GM12801 (cell line): ENCODE measurements around the gene HTATSF1.

Source experiments
- CTCF ChIP-seq: IDR thresholded peaks from one replicate; pipeline ENCODE4 v1.5.1; 2011; ENCODE audit warnings: control low read depth; ENCODE audit not compliant: insufficient read length; ENCODE audit errors: extremely low read depth

HTATSF1 gene

GRCh38 chrX:136497556-136498052 lies at the start of gene HTATSF1:
TSS of gene HTATSF1 (plus strand) at chrX:136497592. CDS start at chrX:136497685, 93 bp downstream.
- no peak for TF ChIP-seq CTCF

DNA sequence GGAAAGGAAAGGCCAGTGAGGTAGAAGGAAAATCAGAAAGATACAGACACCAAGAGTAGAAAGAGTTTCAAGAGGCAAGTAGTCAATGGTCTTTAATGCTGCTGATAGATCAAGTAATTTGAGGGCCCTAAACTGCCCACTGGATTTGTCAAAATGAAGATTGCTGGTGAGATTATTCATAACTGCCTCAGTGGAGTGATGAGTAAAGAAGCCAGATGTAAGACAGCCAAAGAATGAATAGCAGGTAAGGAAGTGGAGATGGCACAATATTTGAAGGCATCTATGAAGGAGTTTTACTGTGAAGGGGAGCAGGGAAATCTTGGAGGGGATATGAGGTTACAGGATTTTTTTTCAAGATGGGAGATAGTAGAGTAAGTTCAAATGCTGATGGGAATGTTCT lies 49.4 kb upstream of the HTATSF1 start:
- no peak for TF ChIP-seq CTCF

- no peak for TF ChIP-seq CTCF
These were observed 47.2 kb upstream of the HTATSF1 start for GRCh38 chrX:136450050-136450830.

- TF ChIP-seq CTCF = no peak
These were observed 44.8 kb upstream of the HTATSF1 start for GRCh38 chrX:136452614-136453013.

GRCh38 chrX:136453114-136453513 lies 44.3 kb upstream of the HTATSF1 start:
- no peak for TF ChIP-seq CTCF

DNA sequence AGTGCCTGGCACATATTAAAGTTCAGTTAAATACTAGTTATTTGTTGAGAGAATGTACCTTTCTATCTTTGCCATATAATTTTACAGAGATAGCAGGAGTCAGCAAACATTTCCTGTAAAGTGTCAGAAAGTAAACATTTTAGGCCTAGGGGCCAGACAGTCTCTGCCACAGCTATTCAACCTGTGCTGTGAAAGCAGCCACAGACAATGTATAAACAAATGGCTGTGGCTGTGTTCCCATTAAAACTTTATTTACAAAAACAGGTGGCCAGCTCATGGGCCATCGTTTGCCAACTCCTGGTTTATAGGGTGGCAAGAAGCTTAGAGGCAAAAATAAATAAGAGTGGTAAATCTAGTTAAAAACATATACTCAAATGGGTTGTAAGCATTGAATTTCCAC lies 43.6 kb upstream of the HTATSF1 start:
- TF ChIP-seq CTCF = no peak

DNA sequence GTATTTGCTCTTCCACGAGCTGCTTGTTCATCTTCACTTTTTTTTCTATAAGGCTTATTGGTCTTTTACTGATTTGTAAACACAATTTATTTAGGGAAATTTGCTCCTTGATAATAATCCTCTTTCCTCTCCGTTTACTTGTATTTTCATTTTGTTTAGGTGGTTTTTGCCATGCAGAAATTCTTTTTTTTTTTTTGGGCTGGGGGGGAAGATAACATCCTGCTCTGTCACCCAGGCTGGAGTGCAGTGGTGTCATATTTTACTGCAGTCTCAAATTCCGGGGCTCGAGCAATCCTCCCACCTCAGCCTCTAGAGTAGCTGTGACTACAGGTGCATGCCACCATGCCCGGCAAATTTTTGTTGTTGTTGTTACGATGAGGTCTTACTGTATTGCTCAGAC lies 41.3 kb upstream of the HTATSF1 start:
- no peak for TF ChIP-seq CTCF
